K562 (cell line): ENCODE data around the gene ACADM. TPM values are rescaled to one million over a fixed set of nuclear protein-coding genes. Genes with fewer than 3 reads are reported as not detected.

ENCODE experiments used
- ADNP ChIP-seq: fragments of 200-800 bp; sonication (Bioruptor generic); IDR thresholded peaks from 2 replicates; pipeline ENCODE4 v1.6.1; 2016; ENCODE audit warnings: missing genetic modification characterization, missing compliant biosample characterization
- DIDO1 ChIP-seq: fragments of 450-650 bp; IDR thresholded peaks from 2 replicates; pipeline ENCODE4 v1.6.1; 2016; ENCODE audit warnings: low read depth, missing biosample characterization, missing genetic modification characterization
- KLF16 ChIP-seq: IDR thresholded peaks from 2 replicates; pipeline ENCODE4 v1.6.1; 2016; ENCODE audit warnings: antibody characterized with exemption
- RFX7 ChIP-seq: fragments of 250-450 bp; sonication (Bioruptor Pico); IDR thresholded peaks from 2 replicates; pipeline ENCODE4 v1.5.1; 2021; ENCODE audit warnings: mild to moderate bottlenecking
- RNF2 ChIP-seq: sonication (generic); IDR thresholded peaks from 2 replicates; pipeline ENCODE4 v1.6.1; 2016
- SIN3A ChIP-seq, 2 experiments: fragments of 150-350 bp in 1 of 2; IDR thresholded peaks; 2 replicates each; pipeline ENCODE4 v1.6.1; 2011 to 2016; ENCODE audit warnings: borderline replicate concordance in 2 of 2, low read depth in 2 of 2, low read length in 2 of 2, mild to moderate bottlenecking in 2 of 2, moderate library complexity in 2 of 2; ENCODE audit not compliant: control insufficient read depth in 1 of 2
- SMC3 ChIP-seq: conservative IDR thresholded peaks from 2 replicates; pipeline ENCODE4 v1.6.1; 2011; ENCODE audit warnings: low read depth, low read length, improper control_type of control experiment; ENCODE audit not compliant: insufficient read depth
- TEAD4 ChIP-seq, 2 experiments: sonication (generic) in 1 of 2; formaldehyde crosslinking in 1 of 2; IDR thresholded peaks; 2 replicates each; pipeline versions ENCODE4 v1.6.1 to v1.8.0; 2012 to 2022; ENCODE audit warnings: borderline replicate concordance in 1 of 2, inconsistent platforms in 1 of 2, low read length in 1 of 2, mild to moderate bottlenecking in 1 of 2, missing genetic modification reagents in 1 of 2
- polyA plus RNA-seq, 8 experiments: library from polyadenylated mRNA; depleted of rRNA in 4 of 8; stranded (reverse) in 5 of 8; unstranded in 3 of 8; fragments of >200 nt; fragmentation: Nextera tagmentation in 2 of 8; fragmentation: Illumina TruSeq in 1 of 8; extraction: Ambion mirVana in 2 of 8; extraction: Trizol in 1 of 8; gene quantifications; 2 replicates each; pipeline versions ENCODE4 v1.2.1 to v1.2.3, GENCODE V29; 2011 to 2014; ENCODE audit warnings: inconsistent platforms in 1 of 8, missing spikeins in 1 of 8
- total RNA-seq, 7 experiments: library from RNA; depleted of rRNA in 6 of 7; stranded (reverse); fragments of >200 nt in 6 of 7; fragmentation: Illumina TruSeq in 2 of 7; extraction: Trizol in 2 of 7; gene quantifications; 2 replicates each; pipeline versions ENCODE4 v1.2.1 to v1.2.3, GENCODE V29; 2011 to 2021; ENCODE audit warnings: low replicate concordance in 1 of 7
- TF ChIP-seq, protein P1 (sequence below), 2 experiments: fragments of 250-450 bp in 1 of 2; fragments of 450-650 bp in 1 of 2; sonication (Bioruptor Pico) in 1 of 2; IDR thresholded peaks; 2 replicates each; pipeline versions ENCODE4 v1.6.1 to v1.8.0; 2016 to 2021; ENCODE audit warnings: mild to moderate bottlenecking in 2 of 2, moderate library complexity in 2 of 2, missing compliant biosample characterization in 1 of 2, missing genetic modification characterization in 1 of 2
- TF ChIP-seq, protein P2 (sequence below): fragments of 450-650 bp; IDR thresholded peaks from 2 replicates; pipeline ENCODE4 v1.6.1; 2014; ENCODE audit warnings: low read depth, mild to moderate bottlenecking, moderate library complexity, borderline replicate concordance
- TF ChIP-seq, protein P3 (sequence below): fragments of 450-650 bp; IDR thresholded peaks from 2 replicates; pipeline ENCODE4 v1.6.1; 2016; ENCODE audit warnings: mild to moderate bottlenecking, moderate library complexity

Gene ACADM
- total and polyA plus RNA-seq, 9 of the 15 experiments (the other 6 are each of a cell fraction or from before 2014, with no cell fraction given), result 82.5 to 156 (median 123) TPM

DNA sequence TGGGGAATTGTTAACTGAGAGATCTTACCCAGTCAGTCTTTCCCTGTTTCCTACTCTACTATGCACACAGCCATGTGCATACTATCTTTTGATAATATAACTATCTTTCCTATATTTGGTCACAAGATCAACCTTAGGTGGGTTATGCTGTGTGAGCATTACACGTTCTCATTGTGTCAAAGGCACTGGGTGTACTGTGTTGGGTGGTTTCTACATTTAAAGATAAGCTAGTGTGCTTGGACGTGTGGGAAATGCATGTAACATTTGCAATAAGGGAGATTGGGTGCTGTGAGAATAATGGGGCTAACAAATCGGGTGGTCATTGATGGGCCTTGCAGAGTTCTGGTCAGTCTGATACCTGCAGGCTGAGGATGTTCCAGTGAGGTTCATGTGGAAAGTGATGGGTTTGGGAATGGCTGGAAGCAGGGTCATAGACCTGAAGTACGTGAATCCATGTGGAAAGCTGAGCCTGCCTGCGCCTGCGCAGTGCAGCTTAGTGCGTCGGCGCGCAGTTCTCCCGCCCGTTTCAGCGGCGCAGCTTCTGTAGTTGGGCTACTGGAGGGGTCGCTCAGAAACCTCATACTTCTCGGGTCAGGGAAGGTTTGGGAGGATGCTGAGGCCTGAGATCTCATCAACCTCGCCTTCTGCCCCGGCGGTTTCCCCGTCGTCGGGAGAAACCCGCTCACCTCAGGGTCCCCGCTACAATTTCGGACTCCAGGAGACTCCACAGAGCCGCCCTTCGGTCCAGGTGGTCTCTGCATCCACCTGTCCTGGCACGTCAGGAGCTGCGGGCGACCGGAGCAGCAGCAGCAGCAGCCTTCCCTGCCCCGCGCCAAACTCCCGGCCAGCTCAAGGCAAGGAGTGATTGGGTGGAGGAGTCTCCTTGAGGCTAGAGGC is 72.1 kb downstream of the ACADM start, which contains the start of gene MSH4 (continued):
- TF ChIP-seq, protein P1, sequence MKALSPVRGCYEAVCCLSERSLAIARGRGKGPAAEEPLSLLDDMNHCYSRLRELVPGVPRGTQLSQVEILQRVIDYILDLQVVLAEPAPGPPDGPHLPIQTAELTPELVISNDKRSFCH (CRISPR knock-in tag; IDR thresholded peaks at IDR 0.05), result no peak
- TF ChIP-seq, protein P1 (tag; IDR thresholded peaks at IDR 0.05), result no peak
- no peak for TF ChIP-seq ADNP
- TF ChIP-seq SMC3, result 0 out of 2 replicates have a peak, but pooled peaks have one; percentile 11
- peak; percentile 83 for TF ChIP-seq RFX7 (CRISPR knock-in tag)
- 0 out of 2 replicates have a peak, but pooled peaks have one; percentile 13 for TF ChIP-seq TEAD4 (IDR thresholded peaks at IDR 0.05; ENCODE audit: low read length)
- TF ChIP-seq TEAD4 (CRISPR knock-in tag; IDR thresholded peaks at IDR 0.05; ENCODE audit: borderline replicate concordance), result no peak
- TF ChIP-seq SIN3A (IDR thresholded peaks at IDR 0.05; ENCODE audit: borderline replicate concordance in 2 of 2, control insufficient read depth in 1 of 2, low read depth in 2 of 2, low read length in 2 of 2), result peak in 1 of 2 experiments; percentile 77; a peak in 2 of 4 replicates
- TF ChIP-seq, protein P2, sequence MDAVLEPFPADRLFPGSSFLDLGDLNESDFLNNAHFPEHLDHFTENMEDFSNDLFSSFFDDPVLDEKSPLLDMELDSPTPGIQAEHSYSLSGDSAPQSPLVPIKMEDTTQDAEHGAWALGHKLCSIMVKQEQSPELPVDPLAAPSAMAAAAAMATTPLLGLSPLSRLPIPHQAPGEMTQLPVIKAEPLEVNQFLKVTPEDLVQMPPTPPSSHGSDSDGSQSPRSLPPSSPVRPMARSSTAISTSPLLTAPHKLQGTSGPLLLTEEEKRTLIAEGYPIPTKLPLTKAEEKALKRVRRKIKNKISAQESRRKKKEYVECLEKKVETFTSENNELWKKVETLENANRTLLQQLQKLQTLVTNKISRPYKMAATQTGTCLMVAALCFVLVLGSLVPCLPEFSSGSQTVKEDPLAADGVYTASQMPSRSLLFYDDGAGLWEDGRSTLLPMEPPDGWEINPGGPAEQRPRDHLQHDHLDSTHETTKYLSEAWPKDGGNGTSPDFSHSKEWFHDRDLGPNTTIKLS, result no peak
- TF ChIP-seq, protein P3, sequence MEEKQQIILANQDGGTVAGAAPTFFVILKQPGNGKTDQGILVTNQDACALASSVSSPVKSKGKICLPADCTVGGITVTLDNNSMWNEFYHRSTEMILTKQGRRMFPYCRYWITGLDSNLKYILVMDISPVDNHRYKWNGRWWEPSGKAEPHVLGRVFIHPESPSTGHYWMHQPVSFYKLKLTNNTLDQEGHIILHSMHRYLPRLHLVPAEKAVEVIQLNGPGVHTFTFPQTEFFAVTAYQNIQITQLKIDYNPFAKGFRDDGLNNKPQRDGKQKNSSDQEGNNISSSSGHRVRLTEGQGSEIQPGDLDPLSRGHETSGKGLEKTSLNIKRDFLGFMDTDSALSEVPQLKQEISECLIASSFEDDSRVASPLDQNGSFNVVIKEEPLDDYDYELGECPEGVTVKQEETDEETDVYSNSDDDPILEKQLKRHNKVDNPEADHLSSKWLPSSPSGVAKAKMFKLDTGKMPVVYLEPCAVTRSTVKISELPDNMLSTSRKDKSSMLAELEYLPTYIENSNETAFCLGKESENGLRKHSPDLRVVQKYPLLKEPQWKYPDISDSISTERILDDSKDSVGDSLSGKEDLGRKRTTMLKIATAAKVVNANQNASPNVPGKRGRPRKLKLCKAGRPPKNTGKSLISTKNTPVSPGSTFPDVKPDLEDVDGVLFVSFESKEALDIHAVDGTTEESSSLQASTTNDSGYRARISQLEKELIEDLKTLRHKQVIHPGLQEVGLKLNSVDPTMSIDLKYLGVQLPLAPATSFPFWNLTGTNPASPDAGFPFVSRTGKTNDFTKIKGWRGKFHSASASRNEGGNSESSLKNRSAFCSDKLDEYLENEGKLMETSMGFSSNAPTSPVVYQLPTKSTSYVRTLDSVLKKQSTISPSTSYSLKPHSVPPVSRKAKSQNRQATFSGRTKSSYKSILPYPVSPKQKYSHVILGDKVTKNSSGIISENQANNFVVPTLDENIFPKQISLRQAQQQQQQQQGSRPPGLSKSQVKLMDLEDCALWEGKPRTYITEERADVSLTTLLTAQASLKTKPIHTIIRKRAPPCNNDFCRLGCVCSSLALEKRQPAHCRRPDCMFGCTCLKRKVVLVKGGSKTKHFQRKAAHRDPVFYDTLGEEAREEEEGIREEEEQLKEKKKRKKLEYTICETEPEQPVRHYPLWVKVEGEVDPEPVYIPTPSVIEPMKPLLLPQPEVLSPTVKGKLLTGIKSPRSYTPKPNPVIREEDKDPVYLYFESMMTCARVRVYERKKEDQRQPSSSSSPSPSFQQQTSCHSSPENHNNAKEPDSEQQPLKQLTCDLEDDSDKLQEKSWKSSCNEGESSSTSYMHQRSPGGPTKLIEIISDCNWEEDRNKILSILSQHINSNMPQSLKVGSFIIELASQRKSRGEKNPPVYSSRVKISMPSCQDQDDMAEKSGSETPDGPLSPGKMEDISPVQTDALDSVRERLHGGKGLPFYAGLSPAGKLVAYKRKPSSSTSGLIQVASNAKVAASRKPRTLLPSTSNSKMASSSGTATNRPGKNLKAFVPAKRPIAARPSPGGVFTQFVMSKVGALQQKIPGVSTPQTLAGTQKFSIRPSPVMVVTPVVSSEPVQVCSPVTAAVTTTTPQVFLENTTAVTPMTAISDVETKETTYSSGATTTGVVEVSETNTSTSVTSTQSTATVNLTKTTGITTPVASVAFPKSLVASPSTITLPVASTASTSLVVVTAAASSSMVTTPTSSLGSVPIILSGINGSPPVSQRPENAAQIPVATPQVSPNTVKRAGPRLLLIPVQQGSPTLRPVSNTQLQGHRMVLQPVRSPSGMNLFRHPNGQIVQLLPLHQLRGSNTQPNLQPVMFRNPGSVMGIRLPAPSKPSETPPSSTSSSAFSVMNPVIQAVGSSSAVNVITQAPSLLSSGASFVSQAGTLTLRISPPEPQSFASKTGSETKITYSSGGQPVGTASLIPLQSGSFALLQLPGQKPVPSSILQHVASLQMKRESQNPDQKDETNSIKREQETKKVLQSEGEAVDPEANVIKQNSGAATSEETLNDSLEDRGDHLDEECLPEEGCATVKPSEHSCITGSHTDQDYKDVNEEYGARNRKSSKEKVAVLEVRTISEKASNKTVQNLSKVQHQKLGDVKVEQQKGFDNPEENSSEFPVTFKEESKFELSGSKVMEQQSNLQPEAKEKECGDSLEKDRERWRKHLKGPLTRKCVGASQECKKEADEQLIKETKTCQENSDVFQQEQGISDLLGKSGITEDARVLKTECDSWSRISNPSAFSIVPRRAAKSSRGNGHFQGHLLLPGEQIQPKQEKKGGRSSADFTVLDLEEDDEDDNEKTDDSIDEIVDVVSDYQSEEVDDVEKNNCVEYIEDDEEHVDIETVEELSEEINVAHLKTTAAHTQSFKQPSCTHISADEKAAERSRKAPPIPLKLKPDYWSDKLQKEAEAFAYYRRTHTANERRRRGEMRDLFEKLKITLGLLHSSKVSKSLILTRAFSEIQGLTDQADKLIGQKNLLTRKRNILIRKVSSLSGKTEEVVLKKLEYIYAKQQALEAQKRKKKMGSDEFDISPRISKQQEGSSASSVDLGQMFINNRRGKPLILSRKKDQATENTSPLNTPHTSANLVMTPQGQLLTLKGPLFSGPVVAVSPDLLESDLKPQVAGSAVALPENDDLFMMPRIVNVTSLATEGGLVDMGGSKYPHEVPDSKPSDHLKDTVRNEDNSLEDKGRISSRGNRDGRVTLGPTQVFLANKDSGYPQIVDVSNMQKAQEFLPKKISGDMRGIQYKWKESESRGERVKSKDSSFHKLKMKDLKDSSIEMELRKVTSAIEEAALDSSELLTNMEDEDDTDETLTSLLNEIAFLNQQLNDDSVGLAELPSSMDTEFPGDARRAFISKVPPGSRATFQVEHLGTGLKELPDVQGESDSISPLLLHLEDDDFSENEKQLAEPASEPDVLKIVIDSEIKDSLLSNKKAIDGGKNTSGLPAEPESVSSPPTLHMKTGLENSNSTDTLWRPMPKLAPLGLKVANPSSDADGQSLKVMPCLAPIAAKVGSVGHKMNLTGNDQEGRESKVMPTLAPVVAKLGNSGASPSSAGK, result peak; percentile 71; the same call in 1 of the 2 replicates
- no peak for TF ChIP-seq KLF16
- no peak for TF ChIP-seq DIDO1
- 0 out of 2 replicates have a peak, but pooled peaks have one; percentile 25 for TF ChIP-seq RNF2
